HG02571 (cell line): ENCODE measurements around the gene SURF1.
"Not testable (repeated sequence)": the region's sequence is repeated elsewhere in the genome, so short reads cannot be mapped to it uniquely, and the experiment has no call there.

Experiments used
- ATAC-seq: cut with Tn5 transposase; IDR thresholded peaks from one replicate; pipeline ENCODE4 v1.9.1; 2021; ENCODE audit warnings: mild to moderate bottlenecking, moderate library complexity; ENCODE audit not compliant: unreplicated experiment

The SURF1 gene, protein sequence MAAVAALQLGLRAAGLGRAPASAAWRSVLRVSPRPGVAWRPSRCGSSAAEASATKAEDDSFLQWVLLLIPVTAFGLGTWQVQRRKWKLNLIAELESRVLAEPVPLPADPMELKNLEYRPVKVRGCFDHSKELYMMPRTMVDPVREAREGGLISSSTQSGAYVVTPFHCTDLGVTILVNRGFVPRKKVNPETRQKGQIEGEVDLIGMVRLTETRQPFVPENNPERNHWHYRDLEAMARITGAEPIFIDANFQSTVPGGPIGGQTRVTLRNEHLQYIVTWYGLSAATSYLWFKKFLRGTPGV

DNA sequence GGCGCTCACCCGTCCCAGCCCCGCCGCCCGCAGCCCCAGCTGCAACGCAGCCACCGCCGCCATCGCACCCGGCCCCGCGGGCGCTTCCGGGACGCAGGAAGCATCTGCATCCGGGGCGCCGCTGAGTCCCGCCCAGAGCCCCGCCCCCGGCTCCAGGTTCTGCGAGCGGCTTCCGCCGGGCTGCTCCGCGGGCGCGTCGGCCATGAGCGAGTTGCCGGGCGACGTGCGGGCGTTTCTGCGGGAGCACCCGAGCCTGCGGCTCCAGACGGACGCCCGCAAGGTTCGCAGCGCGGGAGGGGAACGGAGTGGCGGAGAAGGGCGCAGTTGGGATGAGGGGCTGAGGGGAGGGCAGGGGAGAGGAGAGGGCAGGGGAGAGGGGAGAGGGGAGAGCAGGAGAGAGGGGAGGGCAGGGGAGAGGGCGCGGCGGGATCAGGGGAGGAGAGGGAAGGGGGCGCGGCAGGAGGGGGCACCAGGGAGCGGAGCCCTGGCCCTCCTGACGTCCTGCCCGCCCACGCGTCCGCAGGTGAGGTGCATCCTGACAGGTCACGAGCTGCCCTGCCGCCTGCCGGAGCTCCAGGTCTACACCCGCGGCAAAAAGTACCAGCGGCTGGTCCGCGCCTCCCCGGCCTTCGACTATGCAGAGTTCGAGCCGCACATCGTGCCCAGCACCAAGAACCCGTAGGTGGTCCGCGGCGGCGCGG lies at the start of gene SURF1, which contains the start of gene SURF2:
SURF1 (minus strand) TSS at position 97 of the 701 bp plus-strand sequence; CDS start at position 63, 34 bp downstream.
SURF2 (plus strand) TSS at position 160 of the 701 bp plus-strand sequence; CDS start at position 203, 43 bp downstream.
- ATAC-seq, result peak; percentile 72

DNA sequence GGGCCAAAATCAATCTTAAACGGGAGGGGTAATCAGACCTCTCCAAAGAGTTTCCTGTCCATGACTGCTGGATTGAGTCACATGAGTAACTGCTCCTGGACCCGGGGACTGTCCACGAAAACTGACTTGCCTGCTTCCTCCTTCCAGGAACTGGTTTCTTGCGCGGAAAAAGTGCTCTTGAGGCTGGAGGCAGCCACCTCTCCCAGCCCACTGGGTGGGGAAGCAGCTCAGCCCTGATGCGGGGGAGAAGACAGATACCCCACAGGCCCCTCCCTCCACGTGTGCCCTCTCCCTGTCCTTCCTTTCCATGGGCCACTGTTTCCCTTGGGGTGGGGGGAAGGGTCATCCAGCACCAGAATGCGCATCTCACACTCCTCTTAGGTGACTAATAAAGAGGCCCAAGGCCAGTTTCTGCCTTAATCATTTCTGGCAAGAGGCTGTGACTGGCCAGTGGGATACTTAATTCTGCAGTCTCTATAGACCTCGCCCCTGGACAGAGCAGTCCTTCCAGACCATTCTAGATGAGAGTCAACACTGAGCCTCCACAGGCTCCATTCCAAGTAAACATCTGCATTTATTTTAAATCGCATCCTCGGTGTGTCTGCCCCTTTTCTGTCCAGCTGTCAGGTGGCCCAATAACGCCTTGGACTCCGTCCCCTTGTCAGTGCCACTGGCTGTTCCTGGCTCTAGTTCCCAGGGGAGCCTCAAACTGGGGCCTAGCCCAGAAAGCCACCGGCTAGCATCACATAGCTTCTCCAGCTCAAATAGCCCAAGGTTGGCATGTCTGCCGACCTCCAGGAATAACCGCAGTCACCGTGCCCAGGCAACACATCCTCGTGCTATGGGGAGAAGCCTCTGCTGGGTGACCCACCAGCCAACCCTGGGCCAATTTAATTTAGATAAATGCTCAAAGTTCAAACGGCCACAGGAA lies 49.5 kb upstream of the SURF1 start:
- no peak for ATAC-seq

DNA sequence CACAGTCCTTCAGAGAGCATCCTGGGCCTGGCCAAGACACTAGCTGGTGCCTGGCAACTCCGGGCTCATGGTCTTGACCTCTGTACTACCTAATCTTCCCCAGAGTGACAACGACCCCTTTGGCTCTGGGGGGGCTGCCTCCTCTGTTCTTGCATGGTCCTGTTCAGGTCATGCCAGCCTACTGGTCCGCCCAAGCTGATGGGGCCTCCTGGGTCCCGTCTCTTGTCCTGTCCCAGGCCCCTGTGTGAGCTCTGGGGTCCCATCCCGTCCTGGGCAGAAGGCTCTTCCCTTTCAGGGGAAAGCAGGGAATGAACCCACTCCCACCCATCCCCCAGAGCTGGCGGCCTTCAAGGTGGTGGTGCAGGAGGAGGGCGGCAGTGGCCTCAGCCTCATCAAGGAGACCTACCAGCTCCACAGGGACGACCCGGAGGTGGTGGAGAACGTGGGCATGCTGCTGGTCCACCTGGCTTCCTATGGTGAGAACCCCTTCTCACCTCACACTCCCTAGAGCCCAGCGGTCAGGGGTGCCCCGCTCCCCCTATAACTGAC lies 48.2 kb upstream of the SURF1 start:
- no peak for ATAC-seq

DNA sequence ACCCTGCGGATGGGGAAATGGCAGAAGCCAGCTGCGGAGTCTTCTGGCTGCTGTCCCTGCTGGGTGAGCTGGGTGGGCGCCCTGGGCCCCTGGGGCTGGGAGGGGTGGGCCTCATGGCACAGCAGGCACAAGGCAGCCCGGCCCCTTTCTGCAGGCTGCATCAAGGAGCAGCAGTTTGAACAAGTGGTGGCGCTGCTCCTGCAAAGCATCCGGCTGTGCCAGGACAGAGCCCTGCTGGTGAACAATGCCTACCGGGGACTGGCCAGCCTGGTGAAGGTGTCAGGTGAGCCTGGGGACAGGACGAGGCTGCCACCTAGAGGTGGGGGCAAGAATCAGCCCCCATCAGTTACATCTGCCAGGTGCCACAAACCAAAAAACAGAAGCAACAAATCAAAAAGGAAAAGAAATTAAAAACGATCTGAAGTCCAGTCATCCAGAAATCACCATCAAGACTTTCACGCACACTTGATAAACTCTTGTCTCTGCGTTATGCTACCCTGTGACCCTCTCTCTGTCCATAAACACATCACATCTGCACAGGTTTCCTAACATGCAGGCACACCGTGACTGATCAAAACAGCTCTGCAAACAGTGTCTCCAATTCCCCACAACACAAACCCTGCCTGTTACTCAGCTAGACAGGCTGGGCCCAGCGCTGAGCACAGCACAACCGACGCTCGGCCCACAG lies 47.6 kb upstream of the SURF1 start:
- ATAC-seq, result no peak

DNA sequence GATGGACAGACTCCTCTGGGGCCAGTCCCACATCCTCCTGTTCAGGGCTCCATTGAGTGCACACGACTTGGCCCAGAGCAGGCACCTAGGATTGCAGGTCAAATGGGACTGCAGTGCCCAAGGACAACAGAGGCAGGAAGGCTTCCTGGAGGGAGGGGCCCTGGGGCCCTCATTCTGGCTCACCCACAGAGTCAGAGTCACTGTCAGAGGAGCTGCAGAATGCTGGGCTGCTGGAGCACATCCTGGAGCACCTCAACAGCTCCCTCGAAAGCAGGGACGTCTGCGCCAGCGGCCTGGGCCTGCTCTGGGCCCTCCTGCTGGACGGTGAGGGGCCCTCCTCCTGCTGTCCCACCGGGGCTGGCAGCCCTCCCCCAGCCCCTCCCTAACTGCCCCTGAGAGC lies 46.4 kb upstream of the SURF1 start:
- ATAC-seq, result no peak

DNA sequence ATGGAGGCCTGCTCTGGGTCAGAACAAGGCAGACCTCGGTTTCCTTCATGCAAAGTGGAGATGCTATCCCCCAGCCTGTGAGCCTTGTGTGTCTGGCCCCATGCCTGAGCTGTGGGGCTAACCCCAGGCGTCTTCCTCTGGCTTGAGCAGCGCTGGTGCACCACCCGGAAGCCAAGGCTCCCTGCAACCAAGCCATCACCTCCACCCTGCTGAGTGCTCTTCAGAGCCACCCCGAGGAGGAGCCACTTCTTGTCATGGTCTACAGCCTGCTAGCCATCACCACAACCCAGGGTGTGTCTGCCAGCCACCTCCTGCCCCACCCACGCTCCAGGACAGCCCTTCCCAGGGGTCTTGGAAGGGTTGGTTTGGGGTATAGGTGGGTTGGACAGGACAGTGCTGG lies 45.3 kb upstream of the SURF1 start:
- no peak for ATAC-seq

DNA sequence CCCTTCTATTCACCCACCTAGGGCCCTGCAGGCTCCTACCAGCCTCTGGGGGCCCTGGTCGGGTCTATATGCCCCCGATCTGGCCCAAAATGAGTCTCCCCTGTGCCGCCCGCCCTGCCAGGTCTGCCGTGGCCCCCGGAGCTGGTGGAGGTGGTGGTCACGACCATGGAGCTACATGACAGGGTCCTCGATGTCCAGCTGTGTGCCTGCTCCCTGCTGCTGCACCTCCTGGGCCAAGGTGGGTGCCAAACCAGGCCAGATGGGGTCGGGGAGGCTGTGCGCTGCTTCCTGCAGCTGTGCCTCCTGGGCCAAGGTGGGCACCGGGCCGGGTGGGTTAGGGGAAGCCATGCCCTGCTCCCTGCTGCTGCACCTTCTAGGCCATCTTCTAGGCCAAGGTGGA lies 44.0 kb upstream of the SURF1 start:
- no peak for ATAC-seq

DNA sequence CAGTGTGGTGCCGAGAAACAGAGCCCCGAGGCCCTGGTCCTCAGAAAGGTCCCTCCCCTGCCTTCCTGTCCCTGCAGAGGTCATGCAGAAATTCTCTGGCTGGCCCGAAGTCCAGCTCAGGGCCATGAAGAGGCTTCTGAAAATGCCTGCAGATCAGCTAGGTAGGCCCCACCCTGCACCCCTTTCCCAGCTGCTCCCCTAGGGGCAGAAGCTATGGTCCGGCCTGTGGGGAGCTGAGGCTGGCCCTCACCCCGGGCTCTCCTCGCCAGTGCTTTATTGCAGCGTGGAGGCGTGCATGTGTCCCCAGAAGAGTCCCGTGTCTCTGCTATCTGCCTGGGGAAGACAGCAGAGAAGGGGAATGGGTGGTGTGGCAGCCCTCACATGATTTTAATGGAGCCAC lies 41.6 kb upstream of the SURF1 start:
- no peak for ATAC-seq

DNA sequence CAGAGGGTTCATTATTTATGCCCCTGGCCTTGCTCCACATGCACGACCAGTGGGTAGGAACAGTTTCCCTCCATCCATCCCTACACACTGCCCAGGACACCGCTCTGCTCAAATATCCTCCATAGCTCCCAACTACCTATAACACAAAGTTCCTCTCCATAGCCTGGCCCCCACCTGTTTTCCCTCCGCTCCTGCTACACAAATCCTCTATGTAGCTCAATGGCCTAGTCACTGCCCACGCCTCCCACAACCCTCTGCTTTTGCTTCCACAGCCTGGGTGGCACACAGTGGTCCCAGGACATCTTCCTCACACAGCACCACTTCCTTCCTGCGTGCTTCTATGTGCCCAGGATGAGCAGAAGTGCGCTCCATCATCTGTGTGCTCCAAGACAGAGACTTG lies 41.1 kb upstream of the SURF1 start:
- no peak for ATAC-seq

DNA sequence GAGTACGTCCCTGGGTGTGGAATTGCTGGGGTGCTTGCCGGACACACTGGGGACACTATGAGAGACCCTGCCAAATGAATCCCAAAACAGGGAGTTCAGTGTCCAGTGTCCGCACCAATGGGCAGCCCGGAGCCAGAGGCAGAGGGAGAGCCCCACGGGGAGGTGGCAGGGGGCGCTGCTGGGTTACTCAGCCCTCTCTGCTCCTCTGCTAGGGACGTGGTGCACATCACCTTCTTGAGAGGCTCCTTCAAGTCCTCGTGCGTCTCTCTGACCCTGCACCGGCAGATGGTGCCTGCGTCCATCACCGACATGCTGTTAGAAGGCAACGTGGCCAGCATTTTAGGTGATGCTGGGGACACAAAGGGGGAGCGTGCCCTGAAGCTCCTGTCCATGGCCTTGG lies 40.7 kb upstream of the SURF1 start:
- no peak for ATAC-seq

DNA sequence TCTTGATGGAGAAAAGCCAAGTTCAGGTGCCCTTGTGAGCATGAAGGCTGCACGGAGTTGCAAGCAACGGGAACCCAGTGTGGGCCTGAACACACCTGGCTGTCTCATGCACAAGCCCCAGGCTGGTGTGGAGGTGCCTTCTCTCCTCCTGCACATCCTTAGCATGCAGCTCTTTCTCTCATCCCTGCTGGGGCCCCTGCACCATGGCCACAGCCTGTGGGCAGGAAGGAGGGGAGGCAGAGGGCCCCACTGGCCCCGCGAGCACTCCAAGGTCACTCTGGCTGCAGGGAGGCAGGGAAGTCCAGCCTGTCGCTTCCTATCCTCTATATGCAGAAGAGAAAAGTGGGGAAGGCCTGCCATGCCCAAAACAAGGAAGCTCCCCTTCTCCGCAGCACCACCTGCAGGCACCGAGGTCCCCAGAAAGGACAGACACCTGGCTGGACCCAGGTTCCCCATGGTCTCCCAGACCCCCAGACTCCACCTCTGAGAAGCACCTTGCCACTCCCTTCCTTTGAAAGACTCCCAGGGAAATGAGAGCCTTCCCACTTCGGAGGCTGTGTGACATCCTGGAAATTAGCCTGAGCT lies 38.5 kb upstream of the SURF1 start:
- no peak for ATAC-seq

DNA sequence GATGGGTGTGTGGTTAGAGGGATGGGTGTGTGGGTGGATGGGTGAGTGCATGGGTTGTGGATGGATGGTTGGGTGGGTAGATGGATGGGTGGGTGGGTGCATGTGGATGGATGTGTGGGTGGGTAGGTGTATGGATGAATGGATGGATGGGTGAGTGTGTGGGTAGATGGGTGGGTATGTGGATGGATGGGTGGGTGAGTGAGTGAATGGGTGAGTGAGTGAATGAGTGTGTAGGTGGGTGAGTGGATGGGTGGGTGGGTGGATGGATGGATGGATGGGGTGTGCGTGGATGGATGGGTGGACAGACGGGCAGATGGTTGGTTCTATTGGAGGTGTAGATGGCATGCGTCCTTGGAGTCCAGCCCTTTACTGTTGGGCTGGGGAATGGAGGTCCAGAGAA lies 37.1 kb upstream of the SURF1 start:
- no peak for ATAC-seq

DNA sequence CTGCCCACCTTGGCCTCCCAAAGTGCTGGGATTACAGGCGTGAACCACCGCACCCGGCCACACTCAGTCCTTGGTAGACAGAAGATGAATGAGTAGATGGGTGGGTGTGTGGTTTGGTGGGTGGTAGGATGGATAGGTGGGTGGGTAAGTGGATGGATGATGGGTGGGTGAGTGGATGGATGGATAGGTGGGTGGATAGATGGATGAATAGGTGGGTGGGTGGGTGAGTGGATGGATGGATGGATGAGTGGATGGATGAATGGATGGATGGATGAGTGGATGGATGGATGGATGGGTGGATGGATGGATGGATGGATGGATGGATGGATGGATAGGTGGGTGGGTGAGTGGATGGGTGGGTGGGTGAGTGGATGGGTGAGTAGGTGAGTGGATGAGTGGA lies 36.0 kb upstream of the SURF1 start:
- not testable (repeated sequence) for ATAC-seq

DNA sequence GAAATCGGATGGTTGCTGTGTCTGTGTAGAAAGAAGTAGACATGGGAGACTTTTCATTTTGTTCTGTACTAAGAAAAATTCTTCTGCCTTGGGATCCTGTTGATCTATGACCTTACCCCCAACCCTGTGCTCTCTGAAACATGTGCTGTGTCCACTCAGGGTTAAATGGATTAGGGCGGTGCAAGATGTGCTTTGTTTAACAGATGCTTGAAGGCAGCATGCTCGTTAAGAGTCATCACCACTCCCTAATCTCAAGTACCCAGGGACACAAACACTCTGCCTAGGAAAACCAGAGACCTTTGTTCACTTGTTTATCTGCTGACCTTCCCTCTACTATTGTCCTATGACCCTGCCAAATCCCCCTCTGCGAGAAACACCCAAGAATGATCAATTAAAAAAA lies 35.2 kb upstream of the SURF1 start:
- not testable (repeated sequence) for ATAC-seq

DNA sequence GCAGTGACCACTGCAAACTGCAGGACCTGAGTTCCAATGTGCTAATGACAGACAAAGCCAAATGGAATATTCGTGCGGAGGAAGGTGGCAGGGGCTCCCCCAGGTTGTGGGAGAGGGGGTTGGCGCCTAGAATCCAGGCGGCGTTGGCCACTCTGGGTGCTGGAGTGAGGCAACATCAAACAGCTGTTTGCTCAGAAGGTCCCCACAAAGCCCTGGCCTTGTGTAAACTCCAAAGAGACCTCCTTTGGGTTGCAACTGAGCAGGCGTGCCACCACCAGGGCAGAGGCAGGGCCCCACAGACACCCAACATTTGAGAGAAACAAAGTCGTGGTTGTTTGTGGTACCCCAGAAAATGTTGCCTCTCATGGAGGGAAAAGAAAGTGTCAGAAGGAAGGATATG lies 34.4 kb upstream of the SURF1 start:
- no peak for ATAC-seq

DNA sequence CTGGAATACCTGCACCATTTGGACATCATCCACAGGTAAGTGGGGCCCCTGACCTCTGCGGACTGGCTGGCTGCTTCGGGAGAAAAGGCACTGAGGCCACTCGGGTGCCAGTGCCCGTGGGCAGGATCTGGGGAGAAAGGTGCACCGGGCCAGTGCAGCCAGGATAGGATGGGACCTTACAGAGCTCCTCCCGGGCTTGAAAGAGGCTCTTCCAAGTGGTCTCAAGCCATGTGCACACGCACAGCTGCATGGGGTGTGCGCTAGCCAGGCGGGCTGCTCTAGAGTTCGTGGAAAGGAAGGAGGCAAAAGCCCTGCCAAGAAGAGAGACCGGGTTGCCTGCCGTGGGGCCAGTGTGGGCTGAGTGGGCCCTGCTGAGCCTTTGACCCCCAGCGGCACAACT lies 33.3 kb upstream of the SURF1 start:
- no peak for ATAC-seq

DNA sequence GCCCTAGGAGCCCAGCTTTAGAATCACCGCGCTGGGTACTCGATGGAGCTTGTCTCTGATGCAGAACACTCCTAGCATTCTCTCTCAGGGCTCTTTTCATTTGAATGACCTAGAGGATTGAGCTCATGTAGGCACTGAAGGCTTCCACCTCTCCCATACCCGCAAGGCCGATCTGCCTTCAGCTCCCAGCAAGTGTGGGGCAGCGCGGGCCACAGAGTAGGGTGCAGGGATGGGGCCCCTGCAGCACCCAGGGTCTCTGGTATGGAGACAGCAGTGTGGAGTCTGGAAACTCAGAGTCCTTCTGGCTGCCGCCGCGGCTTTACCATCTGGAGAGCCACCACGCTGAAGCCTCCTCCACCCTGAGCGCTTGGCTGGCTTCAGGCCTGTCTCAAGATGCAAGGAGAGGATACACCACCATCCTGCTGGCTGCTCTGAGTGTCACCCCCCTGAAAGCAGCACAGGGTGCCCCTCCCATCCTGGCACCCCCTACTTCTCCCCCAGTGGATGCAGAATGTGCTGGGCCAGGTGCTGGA lies 32.8 kb upstream of the SURF1 start:
- no peak for ATAC-seq

DNA sequence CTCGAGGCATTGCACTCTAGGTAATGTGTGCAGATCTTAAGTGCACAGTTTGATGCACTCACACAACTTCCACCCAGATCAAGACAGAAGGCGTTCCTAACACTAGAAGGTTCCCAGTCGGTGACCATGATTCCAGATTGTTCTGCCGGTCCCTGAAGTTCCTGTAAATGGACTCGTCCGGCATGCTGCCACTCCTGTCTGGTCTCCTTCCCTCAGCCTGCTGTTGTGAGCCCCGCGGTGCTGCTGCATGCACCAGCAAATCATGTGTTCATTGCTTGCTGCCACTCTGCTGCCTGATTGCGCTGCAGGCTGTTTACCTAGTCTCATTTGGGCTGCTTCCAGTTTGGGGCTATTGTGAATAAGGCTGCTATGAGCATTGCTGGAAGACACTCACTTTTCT lies 31.4 kb upstream of the SURF1 start:
- no peak for ATAC-seq

DNA sequence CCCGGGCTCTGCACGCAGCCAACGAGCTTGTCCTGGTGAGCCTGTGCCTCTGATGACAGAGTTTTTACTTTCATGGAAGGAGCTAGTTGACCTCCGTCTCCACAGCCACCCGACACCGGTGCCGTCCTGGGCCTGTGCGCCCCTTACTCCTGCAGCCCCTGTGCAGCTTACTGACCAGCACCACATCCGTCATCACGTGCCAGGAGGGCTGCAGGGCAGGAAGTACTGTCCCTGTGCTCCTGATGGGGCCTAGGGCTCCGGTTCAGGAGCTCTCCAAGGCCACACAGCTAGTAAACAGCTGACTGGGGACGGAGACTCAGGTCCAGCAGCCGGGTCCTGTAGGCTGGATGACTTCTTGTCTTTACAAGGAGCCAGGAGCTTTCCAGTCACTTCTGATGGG lies 30.1 kb upstream of the SURF1 start:
- ATAC-seq, result no peak

DNA sequence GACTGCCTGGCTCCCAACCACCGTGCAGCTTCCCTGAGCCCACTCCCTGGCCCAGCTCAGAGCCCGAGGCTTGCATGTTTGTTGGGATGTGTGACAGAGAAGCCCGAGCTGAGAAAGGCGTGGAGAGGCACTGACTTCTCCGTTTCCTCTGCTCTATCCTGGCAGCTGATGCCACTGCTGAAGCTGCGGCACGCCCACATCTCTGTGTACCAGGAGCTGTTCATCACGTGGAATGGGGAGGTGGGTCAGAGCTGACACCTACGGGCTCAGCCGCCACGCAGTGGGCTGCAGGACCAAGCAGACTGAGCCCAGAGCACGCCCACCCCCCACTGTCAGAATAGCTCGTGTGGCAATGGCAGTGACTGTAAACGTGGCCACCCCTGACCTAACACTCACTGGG lies 29.2 kb upstream of the SURF1 start:
- ATAC-seq, result no peak
